GM21381 (cell line): ENCODE data around the gene GOSR2.

Experiments
- ATAC-seq: cut with Tn5 transposase; IDR thresholded peaks from one replicate; pipeline ENCODE4 v1.9.1; 2021; ENCODE audit warnings: mild to moderate bottlenecking, moderate library complexity; ENCODE audit not compliant: unreplicated experiment

The GOSR2 gene

DNA sequence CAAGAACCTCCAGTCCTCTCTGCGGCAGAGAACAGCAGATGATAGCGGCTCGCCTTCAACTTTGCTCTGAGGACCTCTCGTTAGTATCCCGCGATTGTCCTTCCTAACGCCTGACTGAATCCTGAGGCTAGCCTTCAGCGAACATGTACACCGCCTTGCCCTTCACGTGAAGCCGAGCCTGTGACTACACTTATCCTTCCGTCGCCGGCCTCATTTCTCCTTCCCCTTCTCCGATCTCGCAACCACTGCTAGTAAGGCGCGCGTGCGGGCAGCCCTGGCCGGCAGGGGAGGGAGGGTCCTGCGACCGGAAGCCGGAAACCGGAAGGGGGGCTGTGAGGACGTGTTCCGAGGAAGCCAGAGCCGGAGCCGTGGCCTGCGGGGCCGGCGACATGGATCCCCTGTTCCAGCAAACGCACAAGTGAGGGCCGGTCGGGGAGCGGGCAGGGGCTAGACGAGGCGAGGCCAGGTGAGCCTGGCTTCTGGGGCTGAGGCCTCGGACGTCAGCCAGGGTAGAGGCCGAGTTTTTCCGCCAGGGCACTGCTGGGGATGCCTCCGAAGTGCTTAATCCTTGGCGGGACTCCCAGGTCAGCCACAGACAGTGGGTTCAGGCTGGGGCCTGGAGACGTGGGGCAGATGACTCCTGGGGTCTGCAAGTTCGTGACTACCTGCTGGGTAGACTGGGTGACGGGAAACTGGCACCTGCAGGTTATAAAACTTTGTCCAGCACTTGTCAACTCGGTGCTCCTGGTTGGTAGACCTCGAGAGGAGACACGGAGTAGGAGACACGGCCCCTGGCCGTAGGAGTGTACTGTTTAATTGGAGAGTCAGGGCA is at the start of gene GOSR2:
Gene GOSR2, plus strand, starts transcription at position 357 of the 832 bp plus-strand sequence. Its CDS starts 33 bp downstream, at position 390.
- ATAC-seq, result peak; percentile 93

DNA sequence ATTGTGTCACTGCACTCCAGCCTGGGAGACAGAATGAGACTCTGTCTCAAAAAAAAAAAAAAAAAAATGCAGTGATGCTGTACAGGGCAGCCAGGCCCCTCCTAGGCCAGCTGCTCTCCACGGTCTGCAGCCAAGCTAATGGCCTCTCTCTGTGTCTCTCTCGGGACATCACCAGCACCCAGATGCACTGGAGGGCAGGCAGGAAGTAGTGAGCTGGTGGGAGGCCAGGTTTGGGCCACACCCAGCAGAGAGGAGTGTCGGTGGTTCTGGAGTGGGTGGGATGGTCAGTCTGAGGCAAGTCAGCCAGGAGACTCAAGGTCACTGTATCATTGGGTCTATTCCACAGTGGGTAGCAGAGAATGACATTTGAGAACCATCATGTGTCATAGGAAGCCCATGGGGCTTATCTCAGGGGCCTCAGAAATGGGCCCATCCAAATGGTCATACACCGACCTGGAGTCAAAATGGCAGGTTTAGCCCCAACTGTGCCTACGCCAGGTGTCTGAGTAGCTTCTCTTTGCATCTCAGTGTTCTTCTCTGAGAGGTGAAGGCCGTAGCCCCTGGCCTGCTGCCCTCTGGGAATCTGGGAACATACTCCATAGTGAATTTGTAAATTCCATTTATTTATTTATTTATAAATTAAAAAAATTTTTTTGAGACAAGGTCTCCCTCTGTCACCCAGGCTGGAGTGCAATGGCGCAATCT is 48.9 kb upstream of the GOSR2 start:
- ATAC-seq, result no peak

DNA sequence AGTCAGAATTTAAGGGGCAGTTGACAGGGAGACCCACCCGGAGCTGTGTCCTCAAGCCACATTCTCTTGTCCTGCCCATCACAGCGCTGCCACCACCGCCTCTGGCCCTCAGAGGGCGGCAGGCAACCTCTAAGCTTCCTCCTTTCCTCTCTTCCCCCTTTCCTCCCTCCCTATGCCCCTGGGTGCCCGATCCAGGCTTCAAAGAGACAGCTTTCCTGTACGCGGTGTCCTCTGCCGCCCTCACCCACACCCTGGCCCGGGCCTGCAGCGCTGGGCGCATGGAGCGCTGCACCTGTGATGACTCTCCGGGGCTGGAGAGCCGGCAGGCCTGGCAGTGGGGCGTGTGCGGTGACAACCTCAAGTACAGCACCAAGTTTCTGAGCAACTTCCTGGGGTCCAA is 48.1 kb upstream of the GOSR2 start:
- ATAC-seq, result no peak

DNA sequence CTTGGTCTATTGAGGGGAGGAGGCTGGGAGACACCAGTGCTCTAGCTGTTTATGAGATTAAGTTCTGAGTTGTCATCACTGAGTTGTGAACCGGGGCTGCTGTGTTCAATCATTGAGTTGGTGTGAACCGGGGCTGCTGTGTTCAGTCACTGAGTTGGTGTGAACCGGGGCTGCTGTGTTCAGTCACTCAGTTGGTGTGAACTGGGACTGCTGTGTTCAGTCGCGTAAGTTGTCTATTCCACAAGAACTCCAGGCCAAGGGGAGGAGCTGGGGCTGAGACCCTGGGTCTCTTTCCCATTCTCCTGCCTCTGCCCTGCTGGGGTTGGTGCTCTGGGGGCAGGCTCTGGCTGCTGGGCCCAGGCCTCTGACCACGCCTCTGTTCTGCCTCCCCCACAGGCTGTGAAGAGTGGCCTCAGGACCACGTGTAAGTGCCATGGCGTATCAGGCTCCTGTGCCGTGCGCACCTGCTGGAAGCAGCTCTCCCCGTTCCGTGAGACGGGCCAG is 47.1 kb upstream of the GOSR2 start:
- ATAC-seq, result no peak

DNA sequence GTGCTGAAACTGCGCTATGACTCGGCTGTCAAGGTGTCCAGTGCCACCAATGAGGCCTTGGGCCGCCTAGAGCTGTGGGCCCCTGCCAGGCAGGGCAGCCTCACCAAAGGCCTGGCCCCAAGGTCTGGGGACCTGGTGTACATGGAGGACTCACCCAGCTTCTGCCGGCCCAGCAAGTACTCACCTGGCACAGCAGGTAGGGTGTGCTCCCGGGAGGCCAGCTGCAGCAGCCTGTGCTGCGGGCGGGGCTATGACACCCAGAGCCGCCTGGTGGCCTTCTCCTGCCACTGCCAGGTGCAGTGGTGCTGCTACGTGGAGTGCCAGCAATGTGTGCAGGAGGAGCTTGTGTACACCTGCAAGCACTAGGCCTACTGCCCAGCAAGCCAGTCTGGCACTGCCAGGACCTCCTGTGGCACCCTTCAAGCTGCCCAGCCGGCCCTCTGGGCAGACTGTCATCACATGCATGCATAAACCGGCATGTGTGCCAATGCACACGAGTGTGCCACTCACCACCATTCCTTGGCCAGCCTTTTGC is 46.5 kb upstream of the GOSR2 start:
- ATAC-seq, result no peak

DNA sequence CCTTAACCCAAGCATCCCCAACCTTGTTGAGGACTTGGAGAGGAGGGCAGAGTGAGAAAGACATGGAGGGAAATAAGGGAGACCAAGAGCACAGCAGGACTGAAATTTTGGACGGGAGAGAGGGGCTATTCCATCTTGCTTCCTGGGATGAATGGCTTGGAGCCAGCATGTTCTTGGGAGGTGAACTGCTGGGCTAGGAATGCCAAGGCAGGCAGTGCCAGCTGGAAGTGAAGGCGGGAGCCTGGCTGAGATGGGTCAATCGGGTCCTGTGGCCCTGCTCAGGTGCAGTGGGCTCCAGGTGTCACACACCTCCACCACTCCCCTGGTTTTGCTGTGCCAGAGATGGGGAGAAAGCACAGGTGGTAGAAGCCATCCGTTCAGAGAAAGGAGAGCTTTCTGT is 46.0 kb upstream of the GOSR2 start:
- no peak for ATAC-seq

DNA sequence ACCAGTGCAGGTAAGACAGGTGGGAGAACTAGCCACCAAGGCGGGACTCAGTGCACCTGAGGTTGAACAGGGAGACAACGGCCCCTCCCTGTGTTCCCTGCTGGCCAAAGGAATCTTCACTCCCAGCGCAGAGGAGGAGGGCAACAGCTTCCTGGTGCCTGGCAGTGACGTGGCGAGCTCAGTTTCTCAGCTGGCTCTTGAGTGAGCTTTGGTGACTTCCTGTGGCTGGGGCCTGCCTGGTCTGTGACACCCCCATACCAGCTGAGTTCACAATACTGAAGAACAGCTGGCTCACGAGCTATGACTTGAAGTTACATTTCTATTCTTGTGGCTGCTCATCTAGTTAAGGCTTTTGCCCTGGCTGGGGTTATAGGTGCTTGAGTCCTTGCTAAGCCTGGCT is 45.5 kb upstream of the GOSR2 start:
- no peak for ATAC-seq

DNA sequence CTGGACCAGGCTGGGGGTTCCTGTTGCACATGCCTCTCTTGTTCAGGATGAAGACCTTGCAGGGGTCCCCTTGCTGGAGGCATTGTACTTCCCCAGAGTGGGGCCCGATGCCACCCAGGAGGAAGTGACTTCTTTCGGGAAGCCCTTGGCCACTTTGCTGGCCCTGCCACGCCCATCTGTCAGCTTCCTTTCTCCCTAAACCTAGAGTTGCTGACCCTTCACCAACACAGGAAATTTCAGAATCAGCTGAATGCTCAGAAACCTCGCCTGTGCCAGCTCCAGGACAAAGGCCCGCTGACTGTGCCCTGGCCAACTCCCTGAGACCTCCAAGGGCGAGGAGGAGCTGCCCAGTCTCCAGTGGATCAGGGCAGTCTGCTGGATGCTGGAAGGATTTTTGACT is 44.9 kb upstream of the GOSR2 start:
- no peak for ATAC-seq

DNA sequence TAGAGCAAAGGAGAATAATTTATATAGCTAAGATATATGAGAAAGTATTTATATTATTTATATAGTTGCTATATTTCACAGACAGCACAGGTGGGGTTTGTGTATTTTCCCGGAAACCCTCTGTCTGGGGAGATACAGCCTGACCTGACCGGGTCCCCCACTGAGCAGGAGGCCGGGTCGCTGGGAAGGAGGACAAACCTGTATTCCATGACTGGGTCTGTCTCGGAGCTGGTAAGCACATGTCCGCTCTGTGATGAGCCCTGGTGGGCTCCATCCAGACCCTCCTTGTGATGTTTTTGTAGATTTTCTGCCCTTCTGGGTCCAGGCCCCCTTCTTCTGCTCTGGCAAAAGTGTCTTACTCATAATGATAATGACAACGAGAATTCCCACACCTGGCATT is 43.9 kb upstream of the GOSR2 start:
- no peak for ATAC-seq

DNA sequence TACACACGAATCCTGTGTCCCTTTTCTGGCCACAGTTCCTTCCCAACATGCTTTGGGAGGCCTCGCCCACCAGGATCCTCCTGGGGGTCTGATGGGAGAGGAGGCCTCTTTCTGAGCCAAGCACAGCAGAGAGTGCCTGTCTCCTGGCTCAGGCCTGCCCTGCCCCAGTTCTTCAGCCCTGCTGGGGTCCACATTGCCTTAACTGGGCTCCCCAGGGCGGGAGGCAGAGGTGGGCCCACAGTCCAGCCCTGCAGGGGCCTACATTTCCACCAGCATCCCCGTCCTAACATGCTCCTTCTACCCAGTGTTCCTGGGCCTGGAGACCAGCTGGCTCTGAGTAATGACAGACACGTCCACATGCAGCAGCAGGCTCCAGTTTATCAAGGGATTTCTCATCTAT is 41.9 kb upstream of the GOSR2 start:
- ATAC-seq, result no peak

DNA sequence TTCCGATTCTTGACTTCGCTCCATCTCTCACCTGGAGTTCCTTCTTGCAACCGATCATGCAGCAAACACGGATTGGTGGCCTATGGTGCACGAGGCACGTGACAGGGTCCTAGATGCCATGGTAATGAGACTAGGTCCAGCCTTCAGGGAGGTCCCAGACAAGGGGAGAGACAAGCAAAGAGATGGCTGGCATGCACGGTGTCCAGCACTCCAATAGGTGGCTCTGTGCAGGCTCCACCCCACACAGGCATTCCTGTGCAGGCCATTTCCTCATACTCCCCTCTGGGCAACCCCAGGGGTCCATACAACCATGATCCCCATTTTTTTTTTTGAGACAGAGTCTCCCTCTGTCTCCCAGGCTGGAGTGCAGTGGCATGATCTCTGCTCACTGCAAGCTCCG is 40.3 kb upstream of the GOSR2 start:
- no peak for ATAC-seq

DNA sequence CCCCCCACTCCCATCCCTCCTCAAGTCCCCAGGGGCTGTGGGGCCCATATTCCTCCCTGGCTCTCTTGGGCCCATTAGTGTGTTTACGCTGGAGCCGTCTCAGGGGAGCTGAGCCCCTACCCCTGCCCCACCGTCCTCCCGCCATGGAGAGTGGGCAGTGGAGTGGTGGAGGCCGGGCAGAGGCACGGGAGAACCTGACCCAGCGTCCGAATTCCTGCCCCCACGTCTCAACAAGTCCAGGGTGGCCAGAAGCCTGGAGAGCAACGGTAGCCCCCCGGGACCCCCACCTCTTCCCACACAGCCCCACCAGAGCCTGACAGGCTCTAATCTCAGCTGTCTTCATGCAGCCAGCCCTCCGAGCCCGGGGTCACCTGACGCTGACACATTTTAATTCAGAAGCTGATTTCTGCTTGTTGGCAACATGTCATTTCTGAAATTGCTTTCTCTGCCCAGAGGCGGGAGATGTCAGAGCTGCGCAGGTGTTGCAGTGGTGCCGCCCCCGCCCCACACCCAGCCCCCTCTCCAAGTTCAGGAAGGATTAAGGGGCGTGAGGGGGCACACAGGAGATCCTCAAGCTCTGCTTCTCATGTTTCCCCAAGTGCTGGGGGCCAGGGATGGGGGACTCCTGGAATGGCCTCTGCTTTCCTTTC is 39.0 kb upstream of the GOSR2 start:
- ATAC-seq, result no peak

DNA sequence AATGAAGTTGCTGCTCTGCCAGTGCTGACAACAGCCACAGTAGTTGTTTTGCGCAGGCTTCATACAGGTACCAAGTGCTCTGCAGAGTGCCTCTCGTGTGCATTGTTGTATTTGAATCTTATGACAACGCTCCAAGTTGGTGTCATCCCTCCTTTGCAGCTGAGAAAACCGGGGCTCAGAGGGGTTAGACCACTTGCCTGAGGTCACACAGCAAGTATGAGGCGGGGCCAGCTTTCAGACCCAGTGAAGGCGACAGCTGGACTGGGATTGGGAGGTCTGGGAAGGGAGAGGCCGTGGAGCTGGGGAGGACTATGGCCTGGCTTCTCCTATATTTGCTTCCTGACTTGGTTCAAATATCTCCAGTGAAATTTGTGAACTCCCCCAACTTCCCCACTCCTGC is 38.4 kb upstream of the GOSR2 start:
- ATAC-seq, result no peak

DNA sequence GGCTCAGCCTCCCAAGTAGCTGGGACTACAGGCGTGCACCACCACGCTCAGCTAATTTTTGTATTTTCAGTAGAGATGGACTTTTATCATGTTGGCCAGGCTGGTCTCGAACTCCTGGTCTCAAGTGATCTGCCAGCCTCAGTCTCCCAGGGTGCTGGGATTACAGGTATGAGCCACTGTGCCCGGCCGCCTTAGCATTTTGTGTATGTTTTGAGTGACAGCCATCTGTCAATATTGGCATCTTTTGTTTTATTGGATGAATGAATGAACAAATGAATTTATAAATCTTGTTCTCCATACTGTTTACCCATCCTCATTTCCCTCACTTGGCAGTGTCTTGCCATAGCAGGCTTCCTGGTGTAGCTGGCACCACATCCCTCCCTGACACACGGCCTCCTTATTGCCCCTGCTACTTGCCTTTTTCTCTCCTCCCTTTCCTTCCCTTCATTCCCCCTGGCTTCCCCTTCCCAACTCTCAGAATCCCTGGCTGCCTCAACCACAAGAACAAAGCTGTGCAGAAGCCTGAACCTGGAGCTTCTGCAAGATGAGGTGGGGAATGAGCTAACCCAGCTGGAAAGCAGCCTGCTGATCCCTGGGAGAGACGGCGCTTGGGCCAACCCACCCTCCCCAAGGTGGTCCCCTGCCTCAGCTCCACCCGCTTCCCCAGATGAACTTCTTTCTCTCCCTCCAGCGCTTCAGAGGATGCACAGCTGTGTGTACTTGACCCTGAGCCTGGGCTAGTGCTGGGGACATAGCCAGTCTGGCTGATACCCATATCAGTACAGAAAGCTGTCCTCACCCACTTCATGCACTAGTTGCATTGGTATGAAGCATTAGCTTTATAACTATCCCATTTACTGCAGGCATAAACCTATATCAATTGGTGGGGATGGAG is 37.3 kb upstream of the GOSR2 start:
- ATAC-seq, result no peak

DNA sequence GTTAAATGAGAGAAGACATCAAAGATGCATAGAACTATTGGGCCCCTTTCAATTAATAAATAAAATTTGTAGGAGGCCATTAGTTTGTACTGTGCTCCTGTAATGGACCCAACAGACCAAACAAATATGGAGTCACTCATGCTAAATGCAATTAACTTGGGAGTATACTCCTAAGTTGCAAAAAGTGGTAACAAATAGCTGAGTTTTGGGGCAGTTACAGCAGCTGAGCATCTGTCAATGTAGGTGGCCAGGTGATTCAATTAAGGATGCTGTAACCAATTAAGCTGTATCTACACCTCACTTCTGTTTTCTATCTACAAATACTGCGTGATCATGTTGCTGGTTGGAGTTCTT is 36.7 kb upstream of the GOSR2 start:
- no peak for ATAC-seq

DNA sequence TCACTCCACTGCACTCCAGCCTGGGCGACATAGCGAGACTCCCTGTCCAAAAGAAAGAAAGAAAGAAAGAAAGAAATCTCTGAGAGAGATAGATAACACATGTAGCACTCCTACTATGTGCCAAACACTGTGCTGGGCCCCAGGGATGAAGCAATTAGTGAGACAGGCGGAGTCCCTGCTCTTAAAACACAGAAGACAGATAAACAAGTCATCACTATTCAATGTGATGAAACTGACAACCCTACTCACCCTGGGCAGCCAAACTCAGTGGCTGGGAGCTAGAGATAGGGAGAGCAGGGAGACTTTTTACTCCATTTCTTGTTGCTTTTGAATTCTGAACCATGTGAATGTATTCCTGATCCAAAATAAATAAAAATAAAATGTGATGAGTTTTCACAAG is 35.2 kb upstream of the GOSR2 start:
- ATAC-seq, result no peak

DNA sequence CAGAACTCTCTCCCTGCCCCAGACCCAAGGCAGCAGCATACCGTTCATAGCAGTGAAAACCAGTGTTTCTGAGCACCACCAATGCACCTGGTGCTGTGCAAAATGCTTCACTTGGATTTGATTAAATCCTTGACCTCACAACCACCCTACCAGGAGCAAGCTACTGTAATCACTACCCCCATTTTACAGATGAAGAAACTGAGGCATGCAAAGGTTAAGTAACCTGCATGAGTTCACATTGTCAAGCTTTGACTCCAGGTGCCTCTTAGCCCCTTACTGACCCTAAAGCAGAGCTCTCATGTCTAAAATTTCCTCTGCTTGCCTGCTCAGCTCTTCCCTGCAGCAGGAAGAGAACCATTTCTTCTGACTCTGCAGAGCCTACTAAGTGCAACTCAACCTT is 34.2 kb upstream of the GOSR2 start:
- no peak for ATAC-seq

DNA sequence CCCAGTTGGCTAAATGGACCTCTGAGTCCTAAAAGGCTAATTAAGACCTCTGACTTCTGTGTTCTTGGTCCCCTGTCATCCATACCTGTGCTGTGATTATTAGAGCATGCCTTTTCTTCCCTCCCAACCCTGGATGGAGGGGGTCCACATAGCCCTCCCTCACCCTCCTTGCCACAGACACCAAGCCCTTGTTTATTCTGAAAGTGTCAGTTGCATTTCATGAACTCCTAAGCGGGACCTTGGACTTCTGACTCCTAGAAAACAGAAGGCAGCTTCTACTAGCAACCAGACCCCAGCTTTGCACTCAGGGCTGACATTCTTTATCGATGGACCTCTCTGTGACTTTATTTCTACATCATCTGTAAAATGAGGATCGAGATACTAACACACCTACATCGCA is 33.4 kb upstream of the GOSR2 start:
- ATAC-seq, result no peak

DNA sequence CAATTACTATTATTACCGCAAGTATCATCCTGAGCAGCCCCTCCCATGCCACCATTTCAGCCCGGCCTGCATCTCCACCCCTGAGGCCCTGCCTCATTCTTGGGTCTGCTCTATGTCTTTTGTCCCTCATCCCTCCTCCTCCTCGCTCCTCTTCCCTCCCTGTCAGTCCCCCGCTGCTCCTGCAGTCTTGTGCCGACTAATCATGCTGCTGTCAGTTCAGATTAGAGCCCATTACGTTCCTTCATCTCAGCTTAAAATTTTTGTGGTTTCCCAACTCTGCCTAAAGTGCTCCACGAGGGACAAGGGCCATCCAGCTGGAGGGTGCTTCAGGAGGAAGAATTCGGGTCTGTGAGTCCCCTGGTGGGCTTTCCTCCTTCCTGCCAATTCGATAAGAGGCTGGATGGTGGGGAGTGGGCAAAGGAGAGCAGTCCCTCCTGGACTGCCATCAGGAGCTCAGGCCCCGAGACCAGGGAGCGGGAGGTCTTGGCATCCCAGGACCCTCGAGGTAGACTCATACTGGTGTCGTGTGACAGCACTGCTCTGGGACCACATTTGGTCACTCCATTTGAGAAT is 32.9 kb upstream of the GOSR2 start:
- no peak for ATAC-seq

DNA sequence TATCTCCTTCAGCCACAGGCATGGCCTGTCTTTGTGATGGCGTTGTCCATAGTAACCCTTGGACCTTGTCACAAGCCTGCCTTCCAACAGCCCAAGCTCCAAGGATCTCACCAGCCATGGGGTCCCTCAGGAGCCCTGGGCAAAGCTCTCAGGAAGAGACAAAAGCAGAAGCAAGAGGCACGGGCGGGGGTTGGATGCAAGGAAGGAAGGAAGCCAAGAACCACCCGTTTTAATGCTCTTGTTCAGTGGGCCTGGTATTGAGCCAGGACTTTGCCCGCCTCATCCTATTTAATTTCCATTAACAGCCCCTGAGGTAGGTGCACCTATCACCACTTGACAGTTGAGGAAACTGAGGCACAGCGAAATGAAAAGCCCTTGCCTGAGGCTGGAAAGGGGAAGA is 32.3 kb upstream of the GOSR2 start:
- ATAC-seq, result no peak
